Rectal smooth muscle tissue (tissue), 1 donor: ENCODE data around the gene SPSB2.

Source experiments
- H3K27ac ChIP-seq: one replicate; pipeline ENCODE4 v1.7.0; 2013; ENCODE audit warnings: low read depth, low read length, inconsistent platforms
- H3K27me3 ChIP-seq: one replicate; pipeline ENCODE4 v1.7.0; 2013; ENCODE audit warnings: low read length; ENCODE audit not compliant: control insufficient read depth, insufficient read depth
- H3K36me3 ChIP-seq: one replicate; pipeline ENCODE4 v1.7.0; 2013; ENCODE audit warnings: low read length; ENCODE audit not compliant: control insufficient read depth, insufficient read depth
- H3K4me1 ChIP-seq: one replicate; pipeline ENCODE4 v1.7.0; 2013; ENCODE audit warnings: low read length; ENCODE audit not compliant: control insufficient read depth, insufficient read depth
- H3K4me3 ChIP-seq: one replicate; pipeline ENCODE4 v1.7.0; 2013; ENCODE audit warnings: low read length
- H3K9ac ChIP-seq: one replicate; pipeline ENCODE4 v1.7.0; 2013; ENCODE audit warnings: low read length

SPSB2 gene, protein sequence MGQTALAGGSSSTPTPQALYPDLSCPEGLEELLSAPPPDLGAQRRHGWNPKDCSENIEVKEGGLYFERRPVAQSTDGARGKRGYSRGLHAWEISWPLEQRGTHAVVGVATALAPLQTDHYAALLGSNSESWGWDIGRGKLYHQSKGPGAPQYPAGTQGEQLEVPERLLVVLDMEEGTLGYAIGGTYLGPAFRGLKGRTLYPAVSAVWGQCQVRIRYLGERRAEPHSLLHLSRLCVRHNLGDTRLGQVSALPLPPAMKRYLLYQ

DNA sequence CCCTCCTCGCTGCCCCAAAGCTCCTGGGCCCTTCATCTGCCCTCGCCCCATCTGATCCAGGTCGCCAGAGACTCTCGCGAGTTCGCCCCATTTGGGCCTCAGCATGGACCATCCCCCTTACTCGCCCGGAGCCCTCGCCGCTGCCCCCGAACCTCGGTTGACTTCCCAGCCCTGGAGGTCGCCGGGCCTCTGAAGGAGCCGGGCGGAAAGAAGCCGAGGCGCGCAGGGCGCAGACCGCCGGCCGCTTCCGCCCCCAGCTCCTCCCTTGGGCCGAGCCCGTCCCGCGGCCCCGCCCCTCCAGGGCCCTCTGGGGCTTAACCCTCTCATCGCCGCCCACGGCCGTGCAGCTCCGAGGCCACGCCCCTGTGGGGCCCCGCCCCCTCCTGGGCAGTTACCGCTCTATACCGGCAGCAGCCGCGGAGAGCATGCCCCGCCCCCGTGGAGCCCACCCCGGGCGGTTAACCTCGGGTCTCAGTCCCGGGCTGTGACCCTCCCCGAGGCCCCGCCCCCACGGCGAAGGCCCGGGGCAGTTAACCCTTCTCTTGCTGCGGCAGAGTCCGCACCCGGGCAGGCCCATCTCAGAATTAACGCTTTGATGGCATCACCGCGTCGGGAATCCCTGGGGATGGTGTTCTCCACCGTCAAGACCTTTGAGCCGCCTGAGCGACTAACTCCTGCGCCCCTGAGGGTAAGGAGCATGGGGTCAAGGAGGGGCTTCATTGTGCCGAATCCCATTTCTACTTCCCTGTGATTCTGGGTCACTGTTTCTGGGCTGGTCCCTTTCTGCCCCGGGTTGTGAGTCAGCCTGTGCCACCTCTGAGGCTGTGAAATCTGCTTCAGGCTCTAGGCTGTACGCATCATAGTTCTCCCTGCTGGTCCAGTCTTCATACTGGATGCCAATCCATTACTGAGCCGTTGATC is at the start of gene SPSB2:
Gene SPSB2 (minus strand): TSS at position 210 of the 921 bp plus-strand sequence. CDS start 402 bp downstream, outside the sequence.
- Histone ChIP-seq H3K9ac (peak within 1 kb of the TSS; percentile 94), H3K4me1 (peaks cover 18% of the 10 kb centered on the region), H3K36me3 (peaks cover 19% of the 10 kb centered on the region), H3K27me3 (no peaks in the 10 kb centered on the region), H3K4me3 (peak within 1 kb of the TSS; percentile 95), H3K27ac (peak within 1 kb of the TSS; percentile 88)

DNA sequence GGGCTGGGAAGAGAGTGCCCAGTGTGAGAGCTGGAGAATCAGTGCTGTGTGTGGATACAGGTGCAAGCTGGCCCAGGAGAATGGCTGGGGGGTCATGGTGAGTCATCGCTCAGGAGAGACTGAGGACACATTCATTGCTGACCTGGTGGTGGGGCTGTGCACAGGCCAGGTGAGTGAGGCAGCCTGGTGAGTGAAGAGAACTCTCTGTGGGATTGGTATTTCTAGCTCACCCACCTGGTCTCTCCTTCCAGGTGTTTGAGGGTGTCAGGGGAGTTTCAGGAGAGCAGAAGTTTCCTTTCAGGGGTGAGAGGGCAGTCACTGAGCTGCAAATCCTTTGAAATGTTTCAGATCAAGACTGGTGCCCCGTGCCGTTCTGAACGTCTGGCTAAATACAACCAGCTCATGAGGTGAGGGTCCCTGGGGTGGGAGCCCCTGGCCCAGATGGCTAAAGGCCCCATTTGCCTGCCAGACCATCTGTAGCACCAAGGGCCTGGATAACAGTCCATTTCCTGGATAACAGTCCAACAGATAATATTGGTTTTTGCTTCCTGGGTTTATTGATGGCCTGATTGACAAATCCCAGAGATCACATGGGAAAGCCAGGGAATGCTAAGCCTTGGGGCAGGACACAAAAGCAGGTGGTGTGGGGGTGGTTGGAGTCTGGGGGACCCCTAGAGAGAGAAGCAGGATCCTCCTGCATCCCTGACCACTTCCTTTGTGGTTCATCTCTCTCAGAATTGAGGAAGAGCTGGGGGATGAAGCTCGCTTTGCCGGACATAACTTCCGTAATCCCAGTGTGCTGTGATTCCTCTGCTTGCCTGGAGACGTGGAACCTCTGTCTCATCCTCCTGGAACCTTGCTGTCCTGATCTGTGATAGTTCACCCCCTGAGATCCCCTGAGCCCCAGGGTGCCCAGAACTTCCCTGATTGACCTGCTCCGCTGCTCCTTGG is 49.2 kb upstream of the SPSB2 start:
- Histone ChIP-seq H3K36me3 (peaks cover 2% of the 10 kb centered on the region), H3K4me1 (peaks cover 26% of the 10 kb centered on the region), H3K27ac (no peak overlapping the region), H3K4me3 (no peak overlapping the region), H3K27me3 (no peaks in the 10 kb centered on the region), H3K9ac (no peak overlapping the region)

DNA sequence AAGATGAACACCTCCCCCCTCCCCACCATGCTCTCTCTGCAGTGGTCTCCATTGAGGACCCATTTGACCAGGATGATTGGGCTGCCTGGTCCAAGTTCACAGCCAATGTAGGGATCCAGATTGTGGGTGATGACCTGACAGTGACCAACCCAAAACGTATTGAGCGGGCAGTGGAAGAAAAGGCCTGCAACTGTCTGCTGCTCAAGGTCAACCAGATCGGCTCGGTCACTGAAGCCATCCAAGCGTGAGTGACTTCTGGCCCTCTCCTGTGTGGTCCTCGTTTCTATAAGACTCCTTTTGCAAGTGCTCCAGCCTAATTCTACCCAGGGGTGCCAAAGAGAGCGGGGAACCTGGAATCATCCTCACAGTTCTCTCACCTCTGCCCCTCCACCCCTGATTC is 48.4 kb upstream of the SPSB2 start:
- Histone ChIP-seq H3K27ac (no peak overlapping the region), H3K36me3 (peaks cover 2% of the 10 kb centered on the region), H3K27me3 (no peaks in the 10 kb centered on the region), H3K4me1 (peaks cover 23% of the 10 kb centered on the region), H3K9ac (no peak overlapping the region), H3K4me3 (no peak overlapping the region)

DNA sequence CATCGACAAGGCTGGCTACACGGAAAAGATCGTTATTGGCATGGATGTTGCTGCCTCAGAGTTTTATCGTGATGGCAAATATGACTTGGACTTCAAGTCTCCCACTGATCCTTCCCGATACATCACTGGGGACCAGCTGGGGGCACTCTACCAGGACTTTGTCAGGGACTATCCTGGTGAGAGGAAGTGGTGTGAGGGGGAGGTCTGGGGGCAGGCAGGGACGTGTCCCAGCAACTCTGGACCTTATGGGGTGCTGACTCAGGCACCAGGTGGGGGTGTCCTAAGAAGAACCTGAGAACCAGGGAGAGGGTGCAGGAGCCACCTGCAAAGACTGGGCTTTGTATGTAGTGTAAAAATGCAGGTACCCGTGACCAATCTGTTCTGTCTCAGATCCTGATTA is 46.5 kb upstream of the SPSB2 start:
- Histone ChIP-seq H3K36me3 (peaks cover 2% of the 10 kb centered on the region), H3K27ac (no peak overlapping the region), H3K4me1 (peaks cover 12% of the 10 kb centered on the region), H3K9ac (no peak overlapping the region), H3K4me3 (no peak overlapping the region), H3K27me3 (no peaks in the 10 kb centered on the region)

DNA sequence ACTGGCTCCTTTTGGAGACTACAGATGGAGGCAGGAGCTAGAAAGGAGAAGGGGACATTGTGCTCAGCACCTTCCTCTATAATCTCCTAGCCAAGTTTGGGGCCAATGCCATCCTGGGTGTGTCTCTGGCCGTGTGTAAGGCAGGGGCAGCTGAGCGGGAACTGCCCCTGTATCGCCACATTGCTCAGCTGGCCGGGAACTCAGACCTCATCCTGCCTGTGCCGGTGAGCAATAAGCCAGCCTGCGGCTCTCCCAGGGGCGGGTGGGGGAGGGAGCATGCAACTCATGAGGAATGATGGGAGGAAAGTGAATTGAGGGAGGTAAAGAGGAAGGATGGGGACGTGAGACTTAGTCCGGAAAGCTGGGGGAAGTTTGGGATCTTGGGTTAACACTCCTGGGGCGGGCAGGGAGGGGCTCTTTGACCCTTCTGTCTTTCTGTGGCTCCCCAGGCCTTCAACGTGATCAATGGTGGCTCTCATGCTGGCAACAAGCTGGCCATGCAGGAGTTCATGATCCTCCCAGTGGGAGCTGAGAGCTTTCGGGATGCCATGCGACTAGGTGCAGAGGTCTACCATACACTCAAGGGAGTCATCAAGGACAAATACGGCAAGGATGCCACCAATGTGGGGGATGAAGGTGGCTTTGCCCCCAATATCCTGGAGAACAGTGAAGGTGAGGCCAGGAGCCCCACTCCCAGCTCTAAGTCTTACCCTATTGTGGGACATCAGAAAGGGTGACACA is 44.6 kb upstream of the SPSB2 start:
- Histone ChIP-seq H3K36me3 (peaks cover 2% of the 10 kb centered on the region), H3K27ac (no peak overlapping the region), H3K9ac (no peak overlapping the region), H3K27me3 (no peaks in the 10 kb centered on the region), H3K4me1 (peaks cover 8% of the 10 kb centered on the region), H3K4me3 (no peak overlapping the region)

DNA sequence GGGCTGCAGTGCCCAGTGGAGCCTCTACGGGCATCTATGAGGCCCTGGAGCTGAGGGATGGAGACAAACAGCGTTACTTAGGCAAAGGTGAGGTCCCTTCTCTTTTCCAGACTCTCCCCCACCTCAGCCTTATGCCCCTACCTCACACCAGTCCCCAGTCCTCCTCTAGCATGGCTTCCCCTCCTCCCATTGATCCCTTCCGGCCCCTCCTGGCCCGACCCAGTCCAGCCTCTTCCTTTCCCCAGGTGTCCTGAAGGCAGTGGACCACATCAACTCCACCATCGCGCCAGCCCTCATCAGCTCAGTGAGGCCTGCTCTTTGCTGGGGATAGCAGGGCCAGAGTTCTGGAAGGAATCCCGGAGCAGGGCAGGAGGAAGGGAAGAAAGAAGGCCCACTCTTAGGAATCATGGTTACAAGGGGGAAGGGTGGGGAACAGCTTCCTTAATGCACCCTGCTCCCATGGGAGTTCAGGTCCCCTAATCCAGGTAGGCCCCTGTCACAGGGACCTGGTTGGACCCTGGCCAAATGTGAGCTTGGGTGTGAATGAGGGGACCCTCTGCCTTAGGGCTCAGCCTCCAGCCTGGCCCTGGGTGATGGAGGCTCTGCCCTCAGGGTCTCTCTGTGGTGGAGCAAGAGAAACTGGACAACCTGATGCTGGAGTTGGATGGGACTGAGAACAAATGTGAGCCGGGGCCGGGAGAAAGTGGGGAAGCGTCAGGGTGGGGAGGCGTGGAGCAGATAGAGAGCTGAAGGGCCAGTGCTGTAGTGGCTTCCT is 43.5 kb upstream of the SPSB2 start:
- Histone ChIP-seq H3K9ac (no peak overlapping the region), H3K4me3 (no peak overlapping the region), H3K36me3 (peaks cover 2% of the 10 kb centered on the region), H3K27ac (no peak overlapping the region), H3K27me3 (no peaks in the 10 kb centered on the region), H3K4me1 (peaks cover 8% of the 10 kb centered on the region)

DNA sequence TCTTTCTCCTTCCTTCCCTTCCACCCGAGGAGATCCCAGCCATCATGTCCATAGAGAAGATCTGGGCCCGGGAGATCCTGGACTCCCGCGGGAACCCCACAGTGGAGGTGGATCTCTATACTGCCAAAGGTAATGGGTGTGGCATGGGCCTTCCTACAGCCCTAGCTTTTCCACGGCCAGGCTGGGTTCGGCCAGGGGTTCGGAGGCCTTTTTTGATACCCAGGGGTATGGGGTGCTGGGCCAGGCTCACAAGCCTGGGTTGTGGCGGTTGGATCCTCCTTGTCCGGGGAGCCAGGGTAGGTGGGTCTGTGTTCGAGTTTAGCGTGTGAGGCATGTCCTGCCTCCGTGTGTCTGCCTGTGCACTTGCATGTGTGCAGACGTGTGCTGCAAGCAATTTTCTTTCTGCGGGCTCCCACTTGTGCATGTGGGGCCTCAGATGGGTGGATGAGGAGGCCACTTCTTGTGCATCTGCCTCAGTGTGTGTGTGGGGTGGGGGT is 42.7 kb upstream of the SPSB2 start:
- H3K9ac ChIP-seq, result no peak overlapping the region
- no peaks in the 10 kb centered on the region for H3K27me3 ChIP-seq
- H3K4me1 ChIP-seq, result peaks cover 8% of the 10 kb centered on the region
- peaks cover 2% of the 10 kb centered on the region for H3K36me3 ChIP-seq
- H3K4me3 ChIP-seq, result no peak overlapping the region
- H3K27ac ChIP-seq, result no peak overlapping the region

DNA sequence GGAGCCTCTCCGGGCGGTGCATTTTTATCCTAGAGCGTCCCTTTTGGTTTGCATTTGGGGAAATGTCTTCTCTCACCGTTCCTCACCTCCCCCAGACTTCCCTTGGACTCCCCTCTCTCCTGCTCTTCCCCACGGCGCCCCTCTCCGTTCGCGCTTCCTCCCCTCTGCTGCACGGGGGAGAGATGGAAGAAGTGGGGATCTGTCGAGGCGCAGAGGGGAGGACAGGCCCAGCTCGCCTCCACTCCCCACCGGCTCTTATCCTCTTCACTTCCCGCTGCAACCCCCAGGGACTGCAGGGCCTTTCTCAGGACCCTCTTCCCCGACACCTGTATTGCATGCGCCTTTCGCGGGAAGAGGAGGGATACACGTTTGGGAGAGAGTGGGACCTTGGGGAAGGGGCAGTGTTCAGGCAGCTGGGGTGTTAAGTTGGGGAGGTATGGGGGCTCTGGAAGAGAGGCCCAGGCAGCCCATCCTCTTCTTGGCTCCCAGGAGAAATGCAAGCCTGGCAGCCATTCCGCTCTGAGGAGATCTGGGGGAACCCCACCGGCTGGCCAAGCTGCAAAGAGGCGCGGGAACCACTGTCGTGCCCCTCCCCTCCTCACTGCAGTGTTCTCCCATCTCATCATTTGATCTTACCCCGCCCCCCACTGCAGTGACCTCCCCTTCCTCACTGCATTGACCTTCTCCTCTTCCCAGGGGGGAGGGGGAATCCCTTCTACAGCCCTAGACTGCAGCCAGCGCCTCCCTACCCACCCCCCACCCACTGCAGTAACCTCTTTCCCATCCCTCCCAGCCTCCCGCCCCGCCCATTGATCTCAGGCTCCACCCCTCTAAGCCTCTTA is 42.1 kb upstream of the SPSB2 start:
- Histone ChIP-seq H3K4me1 (peaks cover 8% of the 10 kb centered on the region), H3K36me3 (peaks cover 2% of the 10 kb centered on the region), H3K4me3 (peak overlapping the region; percentile 84), H3K27ac (peak overlapping the region; percentile 85), H3K9ac (peak overlapping the region; percentile 53), H3K27me3 (no peaks in the 10 kb centered on the region)

DNA sequence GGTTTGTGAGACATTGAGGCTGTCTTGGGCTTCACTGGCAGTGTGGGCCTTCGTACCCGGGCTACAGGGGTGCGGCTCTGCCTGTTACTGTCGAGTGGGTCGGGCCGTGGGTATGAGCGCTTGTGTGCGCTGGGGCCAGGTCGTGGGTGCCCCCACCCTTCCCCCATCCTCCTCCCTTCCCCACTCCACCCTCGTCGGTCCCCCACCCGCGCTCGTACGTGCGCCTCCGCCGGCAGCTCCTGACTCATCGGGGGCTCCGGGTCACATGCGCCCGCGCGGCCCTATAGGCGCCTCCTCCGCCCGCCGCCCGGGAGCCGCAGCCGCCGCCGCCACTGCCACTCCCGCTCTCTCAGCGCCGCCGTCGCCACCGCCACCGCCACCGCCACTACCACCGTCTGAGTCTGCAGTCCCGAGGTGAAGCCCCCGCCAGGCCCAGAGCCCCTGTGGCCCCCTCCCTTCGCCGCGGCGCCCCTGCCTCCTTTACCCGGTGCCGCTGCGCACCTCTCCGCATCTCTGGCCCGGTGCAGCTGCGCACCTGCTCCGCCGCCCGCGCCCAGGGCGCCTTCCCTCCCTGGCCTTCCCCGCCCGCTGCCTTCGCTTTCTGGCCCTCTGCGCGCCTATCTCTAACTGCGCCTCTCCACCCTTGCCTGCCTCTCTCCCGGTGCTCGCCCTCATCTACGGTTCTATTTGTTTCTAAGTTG is 41.3 kb upstream of the SPSB2 start, which contains the start of gene ENO2:
Gene ENO2 (plus strand): TSS at position 335 of the 701 bp plus-strand sequence. CDS start 1,253 bp downstream, outside the sequence.
- H3K4me1 ChIP-seq, result peaks cover 8% of the 10 kb centered on the region
- H3K9ac ChIP-seq, result peak within 1 kb of the TSS; percentile 74
- H3K27ac ChIP-seq, result peak within 1 kb of the TSS; percentile 85
- peak within 1 kb of the TSS; percentile 84 for H3K4me3 ChIP-seq
- no peaks in the 10 kb centered on the region for H3K27me3 ChIP-seq
- peaks cover 2% of the 10 kb centered on the region for H3K36me3 ChIP-seq
